ENCODE data around the gene MIDN.

DNA sequence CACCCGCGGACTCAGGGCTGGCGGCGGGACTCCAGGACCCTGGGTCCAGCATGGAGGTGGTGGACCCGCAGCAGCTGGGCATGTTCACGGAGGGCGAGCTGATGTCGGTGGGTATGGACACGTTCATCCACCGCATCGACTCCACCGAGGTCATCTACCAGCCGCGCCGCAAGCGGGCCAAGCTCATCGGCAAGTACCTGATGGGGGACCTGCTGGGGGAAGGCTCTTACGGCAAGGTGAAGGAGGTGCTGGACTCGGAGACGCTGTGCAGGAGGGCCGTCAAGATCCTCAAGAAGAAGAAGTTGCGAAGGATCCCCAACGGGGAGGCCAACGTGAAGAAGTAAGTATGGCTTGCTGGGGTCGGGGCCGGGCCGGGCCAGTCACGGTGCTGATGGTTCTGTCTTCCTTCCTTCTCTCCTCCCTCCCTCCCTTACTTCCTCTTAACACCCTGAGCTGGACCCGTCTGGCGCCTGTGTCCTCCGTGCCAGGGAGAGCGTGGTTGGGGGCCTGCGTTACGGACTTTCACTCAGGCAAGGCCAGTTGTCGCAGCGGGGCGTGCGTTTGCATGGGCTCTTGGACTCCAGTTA is 41.4 kb upstream of the MIDN start:
- TF ChIP-seq, protein P1, sequence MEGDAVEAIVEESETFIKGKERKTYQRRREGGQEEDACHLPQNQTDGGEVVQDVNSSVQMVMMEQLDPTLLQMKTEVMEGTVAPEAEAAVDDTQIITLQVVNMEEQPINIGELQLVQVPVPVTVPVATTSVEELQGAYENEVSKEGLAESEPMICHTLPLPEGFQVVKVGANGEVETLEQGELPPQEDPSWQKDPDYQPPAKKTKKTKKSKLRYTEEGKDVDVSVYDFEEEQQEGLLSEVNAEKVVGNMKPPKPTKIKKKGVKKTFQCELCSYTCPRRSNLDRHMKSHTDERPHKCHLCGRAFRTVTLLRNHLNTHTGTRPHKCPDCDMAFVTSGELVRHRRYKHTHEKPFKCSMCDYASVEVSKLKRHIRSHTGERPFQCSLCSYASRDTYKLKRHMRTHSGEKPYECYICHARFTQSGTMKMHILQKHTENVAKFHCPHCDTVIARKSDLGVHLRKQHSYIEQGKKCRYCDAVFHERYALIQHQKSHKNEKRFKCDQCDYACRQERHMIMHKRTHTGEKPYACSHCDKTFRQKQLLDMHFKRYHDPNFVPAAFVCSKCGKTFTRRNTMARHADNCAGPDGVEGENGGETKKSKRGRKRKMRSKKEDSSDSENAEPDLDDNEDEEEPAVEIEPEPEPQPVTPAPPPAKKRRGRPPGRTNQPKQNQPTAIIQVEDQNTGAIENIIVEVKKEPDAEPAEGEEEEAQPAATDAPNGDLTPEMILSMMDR (conservative IDR thresholded peaks at IDR 0.05), result no peak
- TF ChIP-seq ZFX (IDR thresholded peaks at IDR 0.05), result no peak
